Measurements from ENCODE around the gene PRKCZ.

PRKCZ gene

GRCh38 chr1:2061065-2061778, 11.0 kb downstream of the PRKCZ start:
- DNase-seq (ENCODE audit: low spot score): no peak

- no peak for DNase-seq (ENCODE audit: low spot score)
These were observed 15.5 kb downstream of the PRKCZ start for GRCh38 chr1:2065699-2066098.

GRCh38 chr1:2067393-2067792, 17.2 kb downstream of the PRKCZ start:
- no peak for DNase-seq (ENCODE audit: low spot score)

GRCh38 chr1:2067981-2068380, 17.8 kb downstream of the PRKCZ start:
- DNase-seq (ENCODE audit: low spot score): no peak

GRCh38 chr1:2068951-2069350, 18.7 kb downstream of the PRKCZ start:
- no peak for DNase-seq (ENCODE audit: low spot score)

GRCh38 chr1:2070016-2070415, 19.8 kb downstream of the PRKCZ start:
- DNase-seq (ENCODE audit: low spot score): no peak

- no peak for DNase-seq (ENCODE audit: low spot score)
These were observed 20.8 kb downstream of the PRKCZ start for GRCh38 chr1:2070800-2071530.

- DNase-seq (ENCODE audit: low spot score): no peak
These were observed 22.0 kb downstream of the PRKCZ start for GRCh38 chr1:2072109-2072806.

- no peak for DNase-seq (ENCODE audit: low spot score)
These were observed 22.7 kb downstream of the PRKCZ start for GRCh38 chr1:2072891-2073290.

- DNase-seq (ENCODE audit: low spot score): no peak
These were observed 23.4 kb downstream of the PRKCZ start for GRCh38 chr1:2073382-2074230.

- no peak for DNase-seq (ENCODE audit: low spot score)
These were observed 24.2 kb downstream of the PRKCZ start for GRCh38 chr1:2074396-2074795.

- no peak for DNase-seq (ENCODE audit: low spot score)
These were observed 24.9 kb downstream of the PRKCZ start for GRCh38 chr1:2074944-2075740.

GRCh38 chr1:2076826-2077225, 26.6 kb downstream of the PRKCZ start:
- DNase-seq (ENCODE audit: low spot score): no peak

GRCh38 chr1:2078170-2078569, 28.0 kb downstream of the PRKCZ start:
- no peak for DNase-seq (ENCODE audit: low spot score)

GRCh38 chr1:2079396-2080085, 29.3 kb downstream of the PRKCZ start:
- DNase-seq (ENCODE audit: low spot score): no peak

GRCh38 chr1:2080140-2080539, 29.9 kb downstream of the PRKCZ start:
- no peak for DNase-seq (ENCODE audit: low spot score)

GRCh38 chr1:2080884-2081283, 30.7 kb downstream of the PRKCZ start:
- no peak for DNase-seq (ENCODE audit: low spot score)

- no peak for DNase-seq (ENCODE audit: low spot score)
These were observed 31.2 kb downstream of the PRKCZ start for GRCh38 chr1:2081326-2081885.

GRCh38 chr1:2082064-2082463, 31.9 kb downstream of the PRKCZ start:
- no peak for DNase-seq (ENCODE audit: low spot score)

GRCh38 chr1:2083666-2084065, 33.5 kb downstream of the PRKCZ start:
- no peak for DNase-seq (ENCODE audit: low spot score)
